Measurements from ENCODE around the gene IL3. TPM values are rescaled to one million over a fixed set of nuclear protein-coding genes. Genes with fewer than 3 reads are reported as not detected.

The IL3 gene
- total and polyA plus RNA-seq, 2 experiments from 2014 or later = not detected

DNA sequence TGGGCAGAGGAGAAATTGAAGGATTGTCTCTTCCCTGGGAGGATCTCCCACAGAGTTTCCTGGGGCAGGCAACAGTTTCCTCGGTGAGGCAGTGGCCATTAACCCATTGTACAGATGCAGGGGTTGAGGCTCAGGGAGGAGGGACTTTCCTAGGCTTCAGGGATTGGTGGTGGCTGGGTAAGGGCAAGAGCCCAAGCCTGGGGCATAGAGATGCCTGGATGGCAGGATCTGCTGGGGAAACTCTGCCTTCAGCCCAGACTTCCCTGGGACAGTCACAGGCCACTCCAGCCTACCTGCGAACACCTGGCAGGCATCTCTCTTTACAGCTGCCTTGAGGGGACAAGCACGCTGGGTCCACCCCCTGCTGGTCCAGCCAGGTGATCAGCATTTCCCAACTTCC lies 9.5 kb downstream of the IL3 start (continued):
- TF ChIP-seq, protein P1, sequence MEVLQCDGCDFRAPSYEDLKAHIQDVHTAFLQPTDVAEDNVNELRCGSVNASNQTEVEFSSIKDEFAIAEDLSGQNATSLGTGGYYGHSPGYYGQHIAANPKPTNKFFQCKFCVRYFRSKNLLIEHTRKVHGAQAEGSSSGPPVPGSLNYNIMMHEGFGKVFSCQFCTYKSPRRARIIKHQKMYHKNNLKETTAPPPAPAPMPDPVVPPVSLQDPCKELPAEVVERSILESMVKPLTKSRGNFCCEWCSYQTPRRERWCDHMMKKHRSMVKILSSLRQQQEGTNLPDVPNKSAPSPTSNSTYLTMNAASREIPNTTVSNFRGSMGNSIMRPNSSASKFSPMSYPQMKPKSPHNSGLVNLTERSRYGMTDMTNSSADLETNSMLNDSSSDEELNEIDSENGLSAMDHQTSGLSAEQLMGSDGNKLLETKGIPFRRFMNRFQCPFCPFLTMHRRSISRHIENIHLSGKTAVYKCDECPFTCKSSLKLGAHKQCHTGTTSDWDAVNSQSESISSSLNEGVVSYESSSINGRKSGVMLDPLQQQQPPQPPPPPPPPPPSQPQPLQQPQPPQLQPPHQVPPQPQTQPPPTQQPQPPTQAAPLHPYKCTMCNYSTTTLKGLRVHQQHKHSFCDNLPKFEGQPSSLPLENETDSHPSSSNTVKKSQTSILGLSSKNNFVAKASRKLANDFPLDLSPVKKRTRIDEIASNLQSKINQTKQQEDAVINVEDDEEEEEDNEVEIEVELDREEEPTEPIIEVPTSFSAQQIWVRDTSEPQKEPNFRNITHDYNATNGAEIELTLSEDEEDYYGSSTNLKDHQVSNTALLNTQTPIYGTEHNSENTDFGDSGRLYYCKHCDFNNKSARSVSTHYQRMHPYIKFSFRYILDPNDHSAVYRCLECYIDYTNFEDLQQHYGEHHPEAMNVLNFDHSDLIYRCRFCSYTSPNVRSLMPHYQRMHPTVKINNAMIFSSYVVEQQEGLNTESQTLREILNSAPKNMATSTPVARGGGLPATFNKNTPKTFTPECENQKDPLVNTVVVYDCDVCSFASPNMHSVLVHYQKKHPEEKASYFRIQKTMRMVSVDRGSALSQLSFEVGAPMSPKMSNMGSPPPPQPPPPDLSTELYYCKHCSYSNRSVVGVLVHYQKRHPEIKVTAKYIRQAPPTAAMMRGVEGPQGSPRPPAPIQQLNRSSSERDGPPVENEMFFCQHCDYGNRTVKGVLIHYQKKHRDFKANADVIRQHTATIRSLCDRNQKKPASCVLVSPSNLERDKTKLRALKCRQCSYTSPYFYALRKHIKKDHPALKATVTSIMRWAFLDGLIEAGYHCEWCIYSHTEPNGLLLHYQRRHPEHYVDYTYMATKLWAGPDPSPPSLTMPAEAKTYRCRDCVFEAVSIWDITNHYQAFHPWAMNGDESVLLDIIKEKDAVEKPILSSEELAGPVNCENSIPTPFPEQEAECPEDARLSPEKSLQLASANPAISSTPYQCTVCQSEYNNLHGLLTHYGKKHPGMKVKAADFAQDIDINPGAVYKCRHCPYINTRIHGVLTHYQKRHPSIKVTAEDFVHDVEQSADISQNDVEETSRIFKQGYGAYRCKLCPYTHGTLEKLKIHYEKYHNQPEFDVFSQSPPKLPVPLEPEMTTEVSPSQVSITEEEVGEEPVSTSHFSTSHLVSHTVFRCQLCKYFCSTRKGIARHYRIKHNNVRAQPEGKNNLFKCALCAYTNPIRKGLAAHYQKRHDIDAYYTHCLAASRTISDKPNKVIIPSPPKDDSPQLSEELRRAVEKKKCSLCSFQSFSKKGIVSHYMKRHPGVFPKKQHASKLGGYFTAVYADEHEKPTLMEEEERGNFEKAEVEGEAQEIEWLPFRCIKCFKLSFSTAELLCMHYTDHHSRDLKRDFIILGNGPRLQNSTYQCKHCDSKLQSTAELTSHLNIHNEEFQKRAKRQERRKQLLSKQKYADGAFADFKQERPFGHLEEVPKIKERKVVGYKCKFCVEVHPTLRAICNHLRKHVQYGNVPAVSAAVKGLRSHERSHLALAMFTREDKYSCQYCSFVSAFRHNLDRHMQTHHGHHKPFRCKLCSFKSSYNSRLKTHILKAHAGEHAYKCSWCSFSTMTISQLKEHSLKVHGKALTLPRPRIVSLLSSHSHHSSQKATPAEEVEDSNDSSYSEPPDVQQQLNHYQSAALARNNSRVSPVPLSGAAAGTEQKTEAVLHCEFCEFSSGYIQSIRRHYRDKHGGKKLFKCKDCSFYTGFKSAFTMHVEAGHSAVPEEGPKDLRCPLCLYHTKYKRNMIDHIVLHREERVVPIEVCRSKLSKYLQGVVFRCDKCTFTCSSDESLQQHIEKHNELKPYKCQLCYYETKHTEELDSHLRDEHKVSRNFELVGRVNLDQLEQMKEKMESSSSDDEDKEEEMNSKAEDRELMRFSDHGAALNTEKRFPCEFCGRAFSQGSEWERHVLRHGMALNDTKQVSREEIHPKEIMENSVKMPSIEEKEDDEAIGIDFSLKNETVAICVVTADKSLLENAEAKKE (CRISPR knock-in tag; IDR thresholded peaks at IDR 0.05) = no peak
- TF ChIP-seq CTCF (conservative IDR thresholded peaks at IDR 0.05; ENCODE audit: low read depth in 2 of 2) (no peak), CREB1 (CRISPR knock-in tag; IDR thresholded peaks at IDR 0.05; ENCODE audit: low read depth) (no peak), EZH2phosphoT487 (IDR thresholded peaks at IDR 0.05; ENCODE audit: unreplicated experiment) (no peak), ZNF114 (CRISPR knock-in tag; IDR thresholded peaks at IDR 0.05) (no peak), EZH2 (IDR thresholded peaks at IDR 0.05; ENCODE audit: low read depth, unreplicated experiment) (no peak), ETS1 (IDR thresholded peaks at IDR 0.05) (no peak), REST (IDR thresholded peaks at IDR 0.05; ENCODE audit: unreplicated experiment) (no peak), STAT1 (IDR thresholded peaks at IDR 0.05; ENCODE audit: unreplicated experiment) (no peak)

All from GM23338 (cell line).